Skin of body (tissue), 2 donors: ENCODE results near the gene C12orf50. TPM values are rescaled to one million over a fixed set of nuclear protein-coding genes. Genes with fewer than 3 reads are reported as not detected.
"Not testable (repeated sequence)": the region's sequence is repeated elsewhere in the genome, so short reads cannot be mapped to it uniquely, and the experiment has no call there.

Source experiments
- DNase-seq: peaks from one replicate; lab custom pipeline; 2025; lab: John Stamatoyannopoulos, UW
- total RNA-seq: library from RNA; depleted of rRNA; stranded (reverse); fragments of >200 nt; gene quantifications from one replicate; pipeline ENCODE4 v1.2.3, GENCODE V29; 2014

C12orf50 gene
- total RNA-seq, result not detected

GRCh38 chr12:88029093-88029665, at the start of gene C12orf50:
TSS of gene C12orf50 (minus strand) at chr12:88029401. CDS start at chr12:88026962, 2,439 bp downstream.
- no peak for DNase-seq

- no peak for DNase-seq
Measured at GRCh38 chr12:88067301-88067700, 38.1 kb upstream of the C12orf50 start.

- no peak for DNase-seq
Measured at GRCh38 chr12:88063375-88063774, 34.2 kb upstream of the C12orf50 start.

GRCh38 chr12:88062474-88062873, 33.3 kb upstream of the C12orf50 start:
- no peak for DNase-seq

- no peak for DNase-seq
Measured at GRCh38 chr12:88058719-88059077, 29.5 kb upstream of the C12orf50 start.

- no peak for DNase-seq
Measured at GRCh38 chr12:88057994-88058718, 29.0 kb upstream of the C12orf50 start.

- DNase-seq, result no peak
Measured at GRCh38 chr12:88056571-88056970, 27.4 kb upstream of the C12orf50 start.

- DNase-seq, result no peak
Measured at GRCh38 chr12:88052686-88053085, 23.5 kb upstream of the C12orf50 start.

GRCh38 chr12:88044035-88044434, 14.8 kb upstream of the C12orf50 start:
- DNase-seq, result no peak

GRCh38 chr12:88037770-88038169, 8.6 kb upstream of the C12orf50 start:
- no peak for DNase-seq

- peak; percentile 44 for DNase-seq
Measured at GRCh38 chr12:88036353-88036965, 7.3 kb upstream of the C12orf50 start.

GRCh38 chr12:88035907-88036289, 6.7 kb upstream of the C12orf50 start:
- no peak for DNase-seq

GRCh38 chr12:88035271-88035906, 6.2 kb upstream of the C12orf50 start:
- peak; percentile 66 for DNase-seq

- DNase-seq, result not testable (repeated sequence)
Measured at GRCh38 chr12:88031161-88031560, 2.0 kb upstream of the C12orf50 start.

GRCh38 chr12:88026196-88026595, 3.0 kb downstream of the C12orf50 start:
- DNase-seq, result no peak

GRCh38 chr12:88017964-88018363, 11.2 kb downstream of the C12orf50 start:
- no peak for DNase-seq

- no peak for DNase-seq
Measured at GRCh38 chr12:88015825-88016224, 13.4 kb downstream of the C12orf50 start.

GRCh38 chr12:88011755-88012154, 17.4 kb downstream of the C12orf50 start:
- no peak for DNase-seq

- DNase-seq, result no peak
Measured at GRCh38 chr12:88006351-88006750, 22.9 kb downstream of the C12orf50 start.

- DNase-seq, result no peak
Measured at GRCh38 chr12:88001327-88001726, 27.9 kb downstream of the C12orf50 start.

GRCh38 chr12:87995581-87996178, 33.5 kb downstream of the C12orf50 start:
- peak; percentile 37 for DNase-seq

GRCh38 chr12:87991483-87991882, 37.7 kb downstream of the C12orf50 start:
- no peak for DNase-seq
